Endothelial cell of umbilical vein (primary cell): ENCODE measurements around the gene MYO5B. TPM values are rescaled to one million over a fixed set of nuclear protein-coding genes. Genes with fewer than 3 reads are reported as not detected.

Experiments used
- BruUV-seq: library from RNA; stranded (reverse); fragments of 400-500 nt; replicated peaks from 2 replicates; lab custom pipeline; 2021; lab: Mats Ljungman, UMichigan
- CTCF ChIA-PET: fragments of 300-600, 350-600 bp; sonication (Branson Sonifier 250); formaldehyde crosslinking; loops from one replicate; lab custom pipeline; 2021; ENCODE audit warnings: antibody characterized with exemption, inconsistent platforms; lab: Charles Lee
- POLR2A ChIA-PET: fragments of 300-600, 350-600 bp; sonication (Branson Sonifier 250); formaldehyde crosslinking; loops from one replicate; lab custom pipeline; 2021; ENCODE audit warnings: antibody characterized with exemption, inconsistent platforms; lab: Charles Lee
- DNase-seq: peaks from one replicate; pipeline ENCODE4 v3.0.0-alpha.2; 2011; ENCODE audit warnings: low read depth, low spot score
- FAIRE-seq: peaks from 2 replicates; lab custom pipeline; 2011; peaks lifted over from hg19 to GRCh38; lab: Jason Lieb, UNC
- H2AFZ ChIP-seq: 2 replicates; pipeline ENCODE4 v1.6.0; 2012; ENCODE audit warnings: low read depth, low read length, control low read depth, inconsistent platforms
- H3K27ac ChIP-seq: 2 replicates; pipeline ENCODE4 v1.5.1; 2011; ENCODE audit warnings: low read depth, mild to moderate bottlenecking, control low read depth, low read length, moderate library complexity; ENCODE audit not compliant: insufficient read depth
- H3K27me3 ChIP-seq, 2 experiments: 2 replicates each; pipeline versions ENCODE4 v1.6.0 to v1.6.1; 2011; ENCODE audit warnings: low read length in 2 of 2, mixed read lengths in 1 of 2; ENCODE audit not compliant: control insufficient read depth in 2 of 2, insufficient read depth in 2 of 2
- H3K36me3 ChIP-seq, 2 experiments: 2 replicates in 1 of 2; 3 replicates in 1 of 2; pipeline ENCODE4 v1.5.1; 2011; ENCODE audit warnings: low read length in 2 of 2, mild to moderate bottlenecking in 1 of 2, moderate library complexity in 1 of 2; ENCODE audit not compliant: control insufficient read depth in 2 of 2, insufficient read depth in 2 of 2; ENCODE audit errors: extremely low read depth in 1 of 2
- H3K4me1 ChIP-seq: 3 replicates; pipeline ENCODE4 v1.5.1; 2011; ENCODE audit warnings: mild to moderate bottlenecking, low read length; ENCODE audit not compliant: control insufficient read depth, insufficient read depth; ENCODE audit errors: extremely low read depth
- H3K4me2 ChIP-seq: 2 replicates; pipeline ENCODE4 v1.6.1; 2011; ENCODE audit warnings: low read length, control low read depth, mixed read lengths; ENCODE audit not compliant: insufficient read depth
- H3K4me3 ChIP-seq, 3 experiments: fragments of 200-600 bp in 1 of 3; sonication (generic), shearing (Covaris generic) in 1 of 3; replicated peaks in 1 of 3; 2 replicates each; pipeline ENCODE4 v1.5.1; 2011 to 2016; ENCODE audit warnings: control low read depth in 3 of 3, low read length in 3 of 3, mild to moderate bottlenecking in 2 of 3, inconsistent platforms in 1 of 3, low read depth in 1 of 3, moderate library complexity in 1 of 3; ENCODE audit not compliant: insufficient read depth in 1 of 3
- H3K79me2 ChIP-seq: 2 replicates; pipeline ENCODE4 v1.6.0; 2012; ENCODE audit warnings: low read length, inconsistent platforms; ENCODE audit not compliant: control insufficient read depth, insufficient read depth
- H3K9ac ChIP-seq: replicated peaks from 2 replicates; pipeline ENCODE3; 2011; ENCODE audit warnings: low read length, control low read depth; ENCODE audit not compliant: insufficient read depth; ENCODE audit errors: extremely low read depth
- H3K9me1 ChIP-seq: replicated peaks from 3 replicates; pipeline ENCODE4 v1.6.0; 2011; ENCODE audit warnings: mild to moderate bottlenecking, low read length; ENCODE audit not compliant: control insufficient read depth, insufficient read depth; ENCODE audit errors: extremely low read depth
- H3K9me3 ChIP-seq: replicated peaks from 2 replicates; pipeline ENCODE4 v1.5.1; 2012; ENCODE audit warnings: low read length, inconsistent platforms; ENCODE audit not compliant: control insufficient read depth, insufficient read depth
- H4K20me1 ChIP-seq: replicated peaks from 2 replicates; pipeline ENCODE3; 2011; ENCODE audit warnings: mild to moderate bottlenecking, low read length; ENCODE audit not compliant: control insufficient read depth, insufficient read depth; ENCODE audit errors: extremely low read depth
- CTCF ChIP-seq, 2 donors: IDR thresholded peaks; 1 replicate in 1 of 2; 2 replicates in 1 of 2; pipeline ENCODE4 v1.5.1; 2011; ENCODE audit warnings: low read length in 2 of 2, mild to moderate bottlenecking in 2 of 2, moderate library complexity in 2 of 2, control low read depth in 1 of 2, inconsistent platforms in 1 of 2, low read depth in 1 of 2; ENCODE audit not compliant: insufficient read depth in 1 of 2; ENCODE audit errors: extremely low read depth in 1 of 2
- EZH2 ChIP-seq: IDR thresholded peaks from 2 replicates; pipeline ENCODE4 v1.6.1; 2012; ENCODE audit warnings: borderline replicate concordance, low read depth, mild to moderate bottlenecking, moderate library complexity, low read length, inconsistent platforms; ENCODE audit not compliant: severe bottlenecking
- FOS ChIP-seq: IDR thresholded peaks from 2 replicates; pipeline ENCODE4 v1.6.1; 2011; ENCODE audit warnings: mild to moderate bottlenecking, low read length, moderate library complexity, borderline replicate concordance; ENCODE audit not compliant: insufficient read depth
- GATA2 ChIP-seq: IDR thresholded peaks from 2 replicates; pipeline ENCODE4 v1.7.0; 2011; ENCODE audit warnings: low read depth, mild to moderate bottlenecking, moderate library complexity, mixed read lengths, low read length; ENCODE audit not compliant: insufficient read length, insufficient read depth
- JUN ChIP-seq: IDR thresholded peaks from 2 replicates; pipeline ENCODE4 v1.6.1; 2011; ENCODE audit warnings: borderline replicate concordance, low read depth; ENCODE audit not compliant: insufficient read length, insufficient read depth
- MAX ChIP-seq: IDR thresholded peaks from 2 replicates; pipeline ENCODE4 v1.6.1; 2011; ENCODE audit not compliant: insufficient read depth, insufficient read length
- MYC ChIP-seq: IDR thresholded peaks from one replicate; pipeline ENCODE4 v1.6.1; 2011; ENCODE audit warnings: mild to moderate bottlenecking, low read depth, low read length
- POLR2A ChIP-seq: IDR thresholded peaks from 2 replicates; pipeline ENCODE4 v1.6.1; 2012; ENCODE audit warnings: low read depth, mild to moderate bottlenecking, control low read depth, low read length
- POLR2AphosphoS5 ChIP-seq: IDR thresholded peaks from 2 replicates; pipeline ENCODE4 v1.6.1; 2012; ENCODE audit warnings: low read depth, mild to moderate bottlenecking, control low read depth, low read length, moderate library complexity; ENCODE audit not compliant: insufficient read depth
- dilution Hi-C: fragments of 300-500 bp; cut with MboI; formaldehyde crosslinking; loops from one replicate; pipeline ENCODE4 v1.15.0; 2019; ENCODE audit warnings: low sequenced_read_pairs; ENCODE audit not compliant: extremely low pct_ligation_motif_present
- intact Hi-C: fragments of 100-400 bp; cut with micrococcal nuclease; formaldehyde crosslinking; loops from one replicate; pipeline ENCODE4 v1.10.0; 2022
- polyA plus RNA-seq, 4 experiments: library from polyadenylated mRNA; depleted of rRNA in 3 of 4; stranded (reverse) in 3 of 4; unstranded in 1 of 4; fragments of >200 nt; gene quantifications; 2 replicates each; pipeline versions ENCODE4 v1.2.1 to v1.2.3, GENCODE V29; 2011 to 2012; ENCODE audit warnings: missing spikeins in 1 of 4
- total RNA-seq: library from RNA; stranded (reverse); gene quantifications from 2 replicates; pipeline ENCODE4 v1.2.3, GENCODE V29; 2021

Gene MYO5B
- total and polyA plus RNA-seq, 2 donors (not counting 3 experiments of a cell fraction or from before 2014, with no cell fraction given), result 0.54 to 1.1 TPM

GRCh38 chr18:50042611-50043010, 152.3 kb downstream of the MYO5B start:
- Histone ChIP-seq H3K4me3 (no peak overlapping the region), H3K27ac (no peak overlapping the region), H2AFZ (no peak overlapping the region), H3K4me1 (peaks cover 10% of the 10 kb centered on the region), H3K79me2 (no peaks in the 10 kb centered on the region), H3K9ac (no peak overlapping the region), H3K4me2 (no peak overlapping the region), H3K27me3 (peaks cover 2 to 8% of the 10 kb centered on the region in 2 experiments), H3K9me3 (no peaks in the 10 kb centered on the region), H3K9me1 (no peaks in the 10 kb centered on the region), H3K36me3 (no peaks in the 10 kb centered on the region), H4K20me1 (no peaks in the 10 kb centered on the region)
- TF ChIP-seq CTCF (IDR thresholded peaks at IDR 0.05; ENCODE audit: extremely low read depth in 1 of 2, insufficient read depth in 1 of 2, low read depth in 1 of 2, low read length in 2 of 2) (no peak), POLR2AphosphoS5 (no peak), MAX (no peak), FOS (no peak), EZH2 (no peak), MYC (no peak), GATA2 (no peak), JUN (no peak), POLR2A (no peak)
- ChIA-PET POLR2A (no interaction called here), CTCF (no interaction called here)
- dilution Hi-C loops (no loop called here), intact Hi-C loops (no loop called here)
- DNase-seq (no peak), FAIRE-seq (no peak)
- no TSS peak for BruUV-seq
